IMR-90 (cell line): ENCODE results near the gene RSRC1. TPM values are rescaled to one million over a fixed set of nuclear protein-coding genes. Genes with fewer than 3 reads are reported as not detected.

Experiments used
- ATAC-seq: fragments of 200-7000 bp; cut with Tn5 transposase; 2 replicates; pipeline ENCODE4 v1.9.1; 2020; ENCODE audit warnings: low read depth, mild to moderate bottlenecking, moderate library complexity
- BruUV-seq: library from RNA; stranded (reverse); fragments of 400-500 nt; replicated peaks from 2 replicates; lab custom pipeline; 2021; lab: Mats Ljungman, UMichigan
- CTCF ChIA-PET: fragments of 300-600 bp; formaldehyde crosslinking; extraction: SDS; loops from one replicate; lab custom pipeline; 2021; ENCODE audit warnings: antibody characterized with exemption; lab: Yijun Ruan, JAX
- POLR2A ChIA-PET: fragments of 300-600 bp; sonication (Branson Sonifier 250); formaldehyde crosslinking; loops from one replicate; lab custom pipeline; 2022; ENCODE audit warnings: antibody characterized with exemption; ENCODE audit not compliant: unreplicated experiment; lab: Charles Lee
- DNase-seq: peaks from one replicate; pipeline ENCODE4 v3.0.0; 2013
- H2AFZ ChIP-seq: replicated peaks from 2 replicates; pipeline ENCODE3; 2013; ENCODE audit warnings: low read length, mild to moderate bottlenecking; ENCODE audit not compliant: poor library complexity
- H2AK5ac ChIP-seq: 2 replicates; pipeline ENCODE4 v1.6.1; 2013; ENCODE audit warnings: low read depth, low read length, inconsistent platforms
- H2AK9ac ChIP-seq: replicated peaks from 2 replicates; pipeline ENCODE3; 2013; ENCODE audit warnings: mild to moderate bottlenecking, low read depth, low read length, moderate library complexity; ENCODE audit not compliant: poor library complexity
- H2BK120ac ChIP-seq: 2 replicates; pipeline ENCODE4 v1.6.1; 2013; ENCODE audit warnings: low read depth, low read length, inconsistent platforms
- H2BK15ac ChIP-seq: 3 replicates; pipeline ENCODE4 v1.6.1; 2013; ENCODE audit warnings: low read depth, low read length, inconsistent platforms
- H2BK20ac ChIP-seq: 2 replicates; pipeline ENCODE4 v1.6.1; 2013; ENCODE audit warnings: low read depth, mild to moderate bottlenecking, inconsistent platforms, low read length, moderate library complexity
- H2BK5ac ChIP-seq: 2 replicates; pipeline ENCODE4 v1.6.1; 2013; ENCODE audit warnings: mild to moderate bottlenecking, low read depth, low read length, inconsistent platforms; ENCODE audit not compliant: poor library complexity, severe bottlenecking
- H3K14ac ChIP-seq: replicated peaks from 2 replicates; pipeline ENCODE4 v1.6.1; 2013; ENCODE audit warnings: low read depth, low read length, inconsistent platforms
- H3K18ac ChIP-seq: 2 replicates; pipeline ENCODE4 v1.6.1; 2013; ENCODE audit warnings: low read depth, low read length, control low read depth
- H3K23ac ChIP-seq: 2 replicates; pipeline ENCODE4 v1.6.1; 2013; ENCODE audit warnings: low read depth, low read length, inconsistent platforms
- H3K27ac ChIP-seq: 2 replicates; pipeline ENCODE4 v1.5.1; 2013; ENCODE audit warnings: mild to moderate bottlenecking, control low read depth, low read length; ENCODE audit not compliant: insufficient read depth
- H3K27me3 ChIP-seq: 2 replicates; pipeline ENCODE4 v1.6.1; 2013; ENCODE audit warnings: low read length; ENCODE audit not compliant: control insufficient read depth, insufficient read depth
- H3K36me3 ChIP-seq: 2 replicates; pipeline ENCODE4 v1.6.1; 2013; ENCODE audit warnings: low read length, mixed read lengths; ENCODE audit not compliant: control insufficient read depth, insufficient read depth
- H3K4ac ChIP-seq: 2 replicates; pipeline ENCODE4 v1.6.1; 2013; ENCODE audit warnings: low read depth, low read length, inconsistent platforms
- H3K4me1 ChIP-seq: 2 replicates; pipeline ENCODE4 v1.6.1; 2013; ENCODE audit warnings: low read length, mixed read lengths; ENCODE audit not compliant: control insufficient read depth, insufficient read depth
- H3K4me2 ChIP-seq: 2 replicates; pipeline ENCODE4 v1.6.1; 2013; ENCODE audit warnings: low read depth, mild to moderate bottlenecking, control low read depth, low read length, moderate library complexity
- H3K4me3 ChIP-seq: 2 replicates; pipeline ENCODE4 v1.5.1; 2013; ENCODE audit warnings: low read depth, mild to moderate bottlenecking, control low read depth, low read length, moderate library complexity; ENCODE audit not compliant: insufficient read depth
- H3K56ac ChIP-seq: 2 replicates; pipeline ENCODE4 v1.6.1; 2013; ENCODE audit warnings: low read length, inconsistent platforms; ENCODE audit not compliant: insufficient read depth; ENCODE audit errors: extremely low read depth
- H3K79me1 ChIP-seq, 2 experiments: 2 replicates each; pipeline ENCODE4 v1.6.1; 2013; ENCODE audit warnings: low read length in 2 of 2, inconsistent platforms in 1 of 2, low read depth in 1 of 2
- H3K9ac ChIP-seq: 2 replicates; pipeline ENCODE4 v1.6.1; 2013; ENCODE audit warnings: low read depth, low read length, control low read depth
- H3K9me1 ChIP-seq: 2 replicates; pipeline ENCODE4 v1.6.1; 2013; ENCODE audit warnings: low read length, inconsistent platforms; ENCODE audit not compliant: insufficient read depth
- H3K9me3 ChIP-seq: 2 replicates; pipeline ENCODE4 v1.6.1; 2013; ENCODE audit warnings: low read length; ENCODE audit not compliant: control insufficient read depth, insufficient read depth
- H4K20me1 ChIP-seq: 2 replicates; pipeline ENCODE4 v1.6.1; 2013; ENCODE audit warnings: low read length, inconsistent platforms; ENCODE audit not compliant: insufficient read depth
- H4K5ac ChIP-seq: 2 replicates; pipeline ENCODE4 v1.6.1; 2013; ENCODE audit warnings: mild to moderate bottlenecking, low read depth, low read length, control low read depth
- H4K8ac ChIP-seq, 2 experiments: 2 replicates each; pipeline ENCODE4 v1.6.1; 2013; ENCODE audit warnings: low read depth in 2 of 2, low read length in 2 of 2, control low read depth in 1 of 2, inconsistent platforms in 1 of 2
- H4K91ac ChIP-seq: 2 replicates; pipeline ENCODE4 v1.6.1; 2013; ENCODE audit warnings: low read depth, low read length, inconsistent platforms; ENCODE audit not compliant: insufficient read depth
- CTCF ChIP-seq: conservative IDR thresholded peaks from 2 replicates; pipeline ENCODE4 v1.5.1; 2012; ENCODE audit warnings: mild to moderate bottlenecking, low read depth, low read length, improper control_type of control experiment
- WGBS, 2 experiments: methylation state at CpG; one replicate each; pipeline versions ENCODE4 v1.1.5 to v1.1.7; 2013; ENCODE audit warnings: missing lambda C conversion rate in 2 of 2; ENCODE audit not compliant: insufficient read length in 1 of 2; ENCODE audit errors: extremely low coverage in 2 of 2; 5-methylcytosine and 5-hydroxymethylcytosine counted together
- dilution Hi-C: fragments of 300-500 bp; cut with HindIII; formaldehyde crosslinking; loops from one replicate; pipeline ENCODE4 v1.14.3; 2018; ENCODE audit warnings: low sequenced_read_pairs; ENCODE audit not compliant: unreplicated experiment
- in situ Hi-C: fragments of 300-500 bp; cut with MboI; formaldehyde crosslinking; loops from 3 replicates; pipeline ENCODE4 v1.14.3; 2019; ENCODE audit warnings: low sequenced_read_pairs, inconsistent platforms, mixed read lengths
- intact Hi-C: fragments of 100-400 bp; cut with micrococcal nuclease; formaldehyde crosslinking; loops from 2 replicates; pipeline ENCODE4 v1.10.0; 2022
- polyA plus RNA-seq, 3 experiments: library from polyadenylated mRNA; depleted of rRNA; stranded (reverse); fragments of >200 nt; gene quantifications; 2 replicates each; pipeline ENCODE4 v1.2.3, GENCODE V29; 2012; ENCODE audit warnings: low replicate concordance in 1 of 3
- total RNA-seq: library from RNA; depleted of rRNA; stranded (reverse); fragments of >200 nt; gene quantifications from 2 replicates; pipeline ENCODE4 v1.2.3, GENCODE V29; 2012
- TF ChIP-seq, protein P1 (sequence below): fragments of 150-350 bp; IDR thresholded peaks from 2 replicates; pipeline ENCODE4 v1.6.1; 2016; ENCODE audit warnings: low read depth, mild to moderate bottlenecking, low read length, moderate library complexity, borderline replicate concordance

The RSRC1 gene
- total and polyA plus RNA-seq, 2 of the 4 experiments (the other 2 are of a cell fraction), result 3.8 to 41.8 TPM

DNA sequence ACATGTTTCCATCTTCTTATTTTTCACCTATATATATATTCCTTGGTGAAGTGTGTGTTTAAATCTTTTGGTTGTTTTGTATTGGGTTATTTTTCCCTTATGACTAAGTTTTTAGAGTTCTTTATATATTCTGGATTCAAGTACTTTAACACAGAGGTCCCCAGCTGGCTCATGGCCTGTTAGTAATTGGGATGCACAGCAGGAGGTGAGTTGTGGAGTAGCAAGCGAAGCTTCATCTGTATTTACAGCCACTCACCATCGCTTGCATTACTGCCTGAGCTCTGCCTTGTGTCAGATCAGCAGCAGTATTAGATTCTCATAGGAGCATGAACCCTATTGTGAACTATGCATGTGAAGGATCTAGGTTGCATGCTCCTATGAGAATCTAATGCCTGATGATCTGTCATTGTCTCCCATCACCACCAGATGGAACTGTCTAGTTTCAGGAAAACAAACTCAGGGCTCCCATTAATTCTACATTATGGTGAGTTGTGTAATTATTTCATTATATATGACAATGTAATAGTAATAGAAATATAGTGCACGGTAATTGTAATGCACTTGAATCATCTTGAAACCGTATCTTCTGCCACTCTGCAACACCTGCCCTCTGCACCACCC lies 151.6 kb downstream of the RSRC1 start:
- DNase-seq, result no peak
- H3K27me3 ChIP-seq, result no peaks in the 10 kb centered on the region
- CTCF ChIA-PET, result interaction anchor here (0.5 to 0.7 kb wide), 2 partner anchors 14 to 106 kb away, joined by 3 read pairs; no protein-coding TSS in a partner anchor

More for the DNA sequence above, 151.6 kb downstream of the RSRC1 start:
- Histone ChIP-seq H3K4me1 (no peaks in the 10 kb centered on the region), H4K5ac (no peak overlapping the region), H3K18ac (no peak overlapping the region), H3K4ac (no peak overlapping the region), H3K79me1 (peaks cover 2 to 4% of the 10 kb centered on the region in 2 experiments; a peak in 1 of 4 replicates), H2AFZ (no peak overlapping the region), H3K56ac (no peak overlapping the region), H3K36me3 (no peaks in the 10 kb centered on the region), H4K20me1 (no peaks in the 10 kb centered on the region), H2BK20ac (no peak overlapping the region), H2BK15ac (no peak overlapping the region), H3K4me3 (no peak overlapping the region), H3K14ac (no peak overlapping the region), H3K27ac (no peak overlapping the region), H3K9me1 (peaks cover 11% of the 10 kb centered on the region; the same call in 1 of the 2 replicates), H2BK5ac (no peak overlapping the region), H2AK5ac (no peak overlapping the region), H3K9ac (no peak overlapping the region), H2AK9ac (no peak overlapping the region), H3K23ac (no peak overlapping the region), H3K4me2 (no peak overlapping the region), H3K9me3 (no peaks in the 10 kb centered on the region; the same call in 1 of the 2 replicates), H2BK120ac (no peak overlapping the region), H4K8ac (no peak overlapping the region), H4K91ac (no peak overlapping the region)
- POLR2A ChIA-PET, result no interaction called here
- BruUV-seq, result no TSS peak
- intact Hi-C loops, result no loop called here
- dilution Hi-C loops, result no loop called here
- WGBS, 2 experiments, result no CpG with 5 or more reads among the region's 4 CpGs
- 0 out of 2 replicates have a peak, but pooled peaks have one; percentile 3 for TF ChIP-seq CTCF
- TF ChIP-seq, protein P1, sequence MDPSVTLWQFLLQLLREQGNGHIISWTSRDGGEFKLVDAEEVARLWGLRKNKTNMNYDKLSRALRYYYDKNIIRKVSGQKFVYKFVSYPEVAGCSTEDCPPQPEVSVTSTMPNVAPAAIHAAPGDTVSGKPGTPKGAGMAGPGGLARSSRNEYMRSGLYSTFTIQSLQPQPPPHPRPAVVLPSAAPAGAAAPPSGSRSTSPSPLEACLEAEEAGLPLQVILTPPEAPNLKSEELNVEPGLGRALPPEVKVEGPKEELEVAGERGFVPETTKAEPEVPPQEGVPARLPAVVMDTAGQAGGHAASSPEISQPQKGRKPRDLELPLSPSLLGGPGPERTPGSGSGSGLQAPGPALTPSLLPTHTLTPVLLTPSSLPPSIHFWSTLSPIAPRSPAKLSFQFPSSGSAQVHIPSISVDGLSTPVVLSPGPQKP, result no peak
- ATAC-seq, result no peak
- in situ Hi-C loops, result no loop called here
